ENCODE data around the gene SNX20. TPM values are rescaled to one million over a fixed set of nuclear protein-coding genes. Genes with fewer than 3 reads are reported as not detected.

Gene SNX20
- total and polyA plus RNA-seq, 2 of the 4 experiments (the other 2 are of a cell fraction) = not detected

DNA sequence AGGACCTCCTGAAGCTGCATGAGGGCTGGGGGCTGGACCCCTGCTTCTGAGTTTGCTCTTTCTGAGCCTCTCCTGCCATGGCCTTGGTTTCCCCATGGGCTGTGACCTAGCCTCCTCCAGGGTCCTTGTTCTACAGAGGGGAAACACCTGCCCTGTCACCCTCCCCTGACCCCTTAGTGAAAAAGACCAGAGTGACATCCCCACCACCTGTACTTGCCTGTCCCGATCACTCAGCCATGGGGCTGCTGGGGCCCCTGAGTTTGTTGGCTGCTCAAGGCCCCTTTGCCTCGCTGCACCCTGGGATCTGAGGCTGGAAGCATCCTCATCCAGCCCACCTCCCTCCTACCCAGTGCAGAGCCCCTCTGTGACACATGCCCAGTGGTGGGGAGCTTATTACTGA, 13.1 kb upstream of the SNX20 start:
- H3K36me3 ChIP-seq (ENCODE audit: control insufficient read depth, insufficient read depth, low read length) = no peaks in the 10 kb centered on the region
- no peak overlapping the region for H3K9ac ChIP-seq (ENCODE audit: low read depth, low read length)
- no CpG with 5 or more reads among the region's 2 CpGs for WGBS, 2 experiments (ENCODE audit: extremely low coverage in 2 of 2, insufficient read length in 1 of 2)
- no peak overlapping the region for H2BK5ac ChIP-seq (ENCODE audit: low read depth, low read length, poor library complexity, severe bottlenecking)
- H2AK9ac ChIP-seq (replicated peaks; ENCODE audit: low read depth, low read length, poor library complexity) = no peak overlapping the region
- POLR2A ChIA-PET (ENCODE audit: unreplicated experiment) = no interaction called here
- H3K4me1 ChIP-seq (ENCODE audit: control insufficient read depth, insufficient read depth, low read length) = no peaks in the 10 kb centered on the region
- H4K20me1 ChIP-seq (ENCODE audit: insufficient read depth, low read length) = no peaks in the 10 kb centered on the region
- no peaks in the 10 kb centered on the region for H3K79me1 ChIP-seq (ENCODE audit: low read depth in 1 of 2, low read length in 2 of 2)
- H3K9me1 ChIP-seq (ENCODE audit: insufficient read depth, low read length) = 0 out of 2 replicates have a peak, but pooled peaks cover 4% of the 10 kb centered on the region
- peaks cover 18% of the 10 kb centered on the region; the same call in 1 of the 2 replicates for H3K27me3 ChIP-seq (ENCODE audit: control insufficient read depth, insufficient read depth, low read length)
- no peak overlapping the region for H2AK5ac ChIP-seq (ENCODE audit: low read depth, low read length)
- no peak overlapping the region for H3K4me2 ChIP-seq (ENCODE audit: low read depth, low read length)
- CTCF ChIA-PET = interaction anchor here (0.7 kb wide), 1 partner anchor 17 kb away, joined by 5 read pairs; no protein-coding TSS in a partner anchor
- ATAC-seq (ENCODE audit: low read depth) = no peak
- H3K27ac ChIP-seq (ENCODE audit: insufficient read depth, low read length) = no peak overlapping the region
- no peak overlapping the region for H4K8ac ChIP-seq (ENCODE audit: low read depth in 2 of 2, low read length in 2 of 2)
- TF ChIP-seq, protein P1, sequence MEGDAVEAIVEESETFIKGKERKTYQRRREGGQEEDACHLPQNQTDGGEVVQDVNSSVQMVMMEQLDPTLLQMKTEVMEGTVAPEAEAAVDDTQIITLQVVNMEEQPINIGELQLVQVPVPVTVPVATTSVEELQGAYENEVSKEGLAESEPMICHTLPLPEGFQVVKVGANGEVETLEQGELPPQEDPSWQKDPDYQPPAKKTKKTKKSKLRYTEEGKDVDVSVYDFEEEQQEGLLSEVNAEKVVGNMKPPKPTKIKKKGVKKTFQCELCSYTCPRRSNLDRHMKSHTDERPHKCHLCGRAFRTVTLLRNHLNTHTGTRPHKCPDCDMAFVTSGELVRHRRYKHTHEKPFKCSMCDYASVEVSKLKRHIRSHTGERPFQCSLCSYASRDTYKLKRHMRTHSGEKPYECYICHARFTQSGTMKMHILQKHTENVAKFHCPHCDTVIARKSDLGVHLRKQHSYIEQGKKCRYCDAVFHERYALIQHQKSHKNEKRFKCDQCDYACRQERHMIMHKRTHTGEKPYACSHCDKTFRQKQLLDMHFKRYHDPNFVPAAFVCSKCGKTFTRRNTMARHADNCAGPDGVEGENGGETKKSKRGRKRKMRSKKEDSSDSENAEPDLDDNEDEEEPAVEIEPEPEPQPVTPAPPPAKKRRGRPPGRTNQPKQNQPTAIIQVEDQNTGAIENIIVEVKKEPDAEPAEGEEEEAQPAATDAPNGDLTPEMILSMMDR (conservative IDR thresholded peaks at IDR 0.05; ENCODE audit: low read depth, low read length) = no peak
- H3K14ac ChIP-seq (replicated peaks; ENCODE audit: low read depth, low read length) = no peak overlapping the region
- H3K9me3 ChIP-seq (ENCODE audit: control insufficient read depth, insufficient read depth, low read length) = no peaks in the 10 kb centered on the region
- no peak overlapping the region for H2AFZ ChIP-seq (replicated peaks; ENCODE audit: low read length, poor library complexity)
- no peak overlapping the region for H2BK20ac ChIP-seq (ENCODE audit: low read depth, low read length)
- BruUV-seq (replicated peaks) = no TSS peak
- no peak overlapping the region for H4K91ac ChIP-seq (ENCODE audit: insufficient read depth, low read depth, low read length)
- H3K56ac ChIP-seq (ENCODE audit: extremely low read depth, insufficient read depth, low read length) = no peak overlapping the region
- in situ Hi-C loops (cut with MboI; ENCODE audit: low sequenced_read_pairs) = no loop called here
- H3K23ac ChIP-seq (ENCODE audit: low read depth, low read length) = no peak overlapping the region
- H2BK120ac ChIP-seq (ENCODE audit: low read depth, low read length) = no peak overlapping the region
- no peak overlapping the region for H3K4me3 ChIP-seq (ENCODE audit: insufficient read depth, low read depth, low read length)
- H3K4ac ChIP-seq (ENCODE audit: low read depth, low read length) = no peak overlapping the region
- H2BK15ac ChIP-seq (ENCODE audit: low read depth, low read length) = no peak overlapping the region
- intact Hi-C loops (cut with micrococcal nuclease) = no loop called here
- no peak overlapping the region for H4K5ac ChIP-seq (ENCODE audit: low read depth, low read length)
- H3K18ac ChIP-seq (ENCODE audit: low read depth, low read length) = no peak overlapping the region
- DNase-seq = no peak
- dilution Hi-C loops (cut with HindIII; ENCODE audit: low sequenced_read_pairs, unreplicated experiment) = no loop called here

All from IMR-90 (cell line).